Activated T-helper 1 cell treated with anti-CD3 and anti-CD28 coated beads, Interleukin-2, amount 50 U/mL, for 16 hours (primary cell): ENCODE measurements around the gene CAMTA1.

Experiments
- DNase-seq, 2 donors: peaks; one replicate each; pipeline ENCODE4 v3.0.0-alpha.2; 2020; ENCODE audit warnings: low read depth in 1 of 2, low spot score in 1 of 2

The CAMTA1 gene

DNA sequence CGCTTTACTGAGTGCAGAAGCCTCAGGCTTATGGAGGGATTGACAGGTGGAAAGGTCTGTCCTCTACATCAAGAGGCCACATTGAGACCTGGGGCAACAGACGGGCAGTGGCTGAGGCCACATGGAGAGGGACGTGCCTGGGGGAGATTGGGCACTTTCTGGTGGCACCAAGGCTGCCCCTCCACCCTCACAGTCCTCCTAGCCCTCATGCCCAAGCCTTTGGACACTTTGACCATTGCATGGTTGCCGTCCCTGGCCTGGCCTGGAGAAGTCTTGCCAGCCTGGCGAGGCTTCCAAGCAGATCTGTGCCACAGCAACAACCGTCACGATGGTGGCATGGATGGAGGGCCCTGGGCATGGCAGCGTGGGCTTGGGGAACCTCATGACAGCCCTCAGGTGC lies 793.8 kb downstream of the CAMTA1 start:
- no peak for DNase-seq

DNA sequence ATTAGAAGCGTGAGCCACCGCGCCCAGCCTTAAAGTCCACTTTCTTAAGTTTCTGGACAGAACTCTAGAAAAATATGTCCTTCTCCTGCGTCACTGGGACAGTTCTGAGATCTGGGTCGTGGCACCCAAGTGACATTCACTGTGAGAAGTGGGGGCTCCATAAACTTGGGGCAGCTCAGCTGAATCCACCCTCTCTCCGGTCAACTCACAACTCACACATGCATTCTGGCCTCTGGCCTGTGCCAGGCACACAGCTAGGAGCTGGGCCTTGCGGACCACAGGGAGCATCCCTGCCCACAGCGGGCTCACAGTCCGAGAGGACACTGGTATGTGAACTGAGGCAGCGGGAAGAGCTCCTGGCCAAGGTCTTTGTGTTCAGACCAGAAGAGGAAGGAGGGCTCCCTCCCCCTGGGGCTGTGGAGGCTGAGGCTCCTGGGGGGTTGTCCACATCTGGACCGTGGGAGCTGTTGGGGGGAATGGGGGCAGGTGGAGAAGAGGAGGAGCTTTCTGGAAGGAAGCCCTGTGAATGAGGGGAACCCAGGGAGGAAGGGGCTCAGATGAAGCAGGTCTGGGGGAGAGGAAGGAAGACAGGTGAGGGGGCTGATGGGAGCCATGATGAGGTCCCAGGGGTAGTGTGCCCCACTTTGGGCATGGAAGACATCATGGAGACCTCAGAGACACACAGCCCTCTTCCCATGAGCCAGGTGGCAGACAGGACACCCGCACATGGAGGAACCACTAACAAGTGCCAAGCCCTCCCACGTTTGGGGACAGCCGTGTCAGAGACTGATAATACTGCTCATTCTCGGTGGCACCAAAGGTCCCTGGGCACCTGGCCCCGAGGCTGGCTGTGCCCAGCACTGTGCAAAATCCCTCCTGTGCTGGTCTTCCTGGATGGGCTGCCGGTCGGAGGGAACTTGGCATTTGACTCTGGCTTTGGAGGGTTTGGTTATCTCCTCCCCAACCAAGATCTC lies 794.9 kb downstream of the CAMTA1 start:
- no peak for DNase-seq

DNA sequence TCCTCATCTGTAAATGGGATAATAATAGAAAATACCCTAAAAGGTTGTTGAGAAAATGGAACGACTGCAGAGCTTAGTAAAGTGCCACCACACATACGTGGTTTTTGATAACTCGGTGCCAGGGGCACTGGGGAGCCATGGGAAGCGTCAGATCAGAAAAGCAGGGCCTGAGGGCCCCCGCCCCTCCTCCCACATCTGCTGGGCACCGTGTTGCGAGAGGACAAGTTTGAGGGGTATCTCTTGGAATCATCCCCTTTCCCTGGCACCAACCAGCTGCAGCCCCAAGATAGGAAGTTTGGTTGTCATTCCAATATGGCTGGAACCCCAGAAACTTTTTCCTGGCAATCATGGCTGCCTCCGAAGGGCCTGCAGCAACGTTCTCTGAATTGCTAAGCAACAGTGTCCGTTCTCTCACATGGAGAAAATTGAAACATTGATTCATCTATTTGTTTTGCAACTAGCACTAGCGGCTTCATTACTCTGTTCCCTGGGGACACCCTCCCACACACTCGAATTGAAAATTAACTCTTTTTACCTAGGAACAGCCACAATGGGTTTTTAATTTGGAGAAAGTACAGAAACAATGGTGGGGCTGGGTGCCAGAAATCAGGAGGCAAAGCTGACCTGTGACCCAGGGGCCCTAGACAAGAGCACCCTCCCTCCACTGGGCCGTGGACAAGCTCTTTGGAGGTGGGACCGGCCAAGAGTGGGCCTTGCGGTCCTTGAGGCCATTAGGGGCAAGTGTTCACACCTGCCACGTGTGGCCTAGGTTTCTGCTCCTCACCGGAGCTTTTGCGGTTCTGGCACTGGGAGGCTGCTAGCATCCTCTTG lies 795.9 kb downstream of the CAMTA1 start:
- no peak for DNase-seq

DNA sequence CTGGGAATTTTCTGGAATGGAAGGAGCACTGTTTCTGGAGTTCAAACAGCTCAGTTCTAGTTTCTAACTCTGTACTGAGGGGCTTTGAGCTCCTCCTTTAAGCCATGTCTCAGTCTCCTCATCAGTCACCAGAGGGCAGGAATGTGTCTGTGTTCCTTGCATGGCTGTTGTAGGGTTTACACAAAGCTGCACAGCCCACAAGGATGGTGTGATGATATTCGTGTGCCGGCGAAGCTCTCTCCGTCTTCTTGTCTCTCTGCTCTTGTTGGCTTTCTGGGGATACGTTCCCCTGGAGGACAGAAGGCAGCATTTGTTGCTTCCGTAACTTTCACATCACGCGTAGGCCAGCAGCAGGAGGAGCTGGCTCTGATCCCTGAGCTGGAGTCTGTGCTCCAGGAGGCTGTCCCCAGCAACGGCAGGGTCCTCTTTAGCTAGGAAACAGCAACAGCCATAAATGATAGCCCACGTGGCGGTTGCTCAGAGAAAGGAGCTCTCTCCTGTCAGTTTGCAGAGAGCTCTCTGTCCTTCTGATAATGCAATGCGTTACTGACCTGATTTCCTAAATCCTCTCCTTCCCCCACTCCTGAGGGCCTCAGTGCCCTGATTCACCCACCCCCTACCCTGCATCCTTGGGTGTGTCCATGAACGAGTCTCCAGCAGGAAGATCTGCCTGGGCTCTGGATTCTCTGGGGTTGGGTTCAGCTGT lies 796.7 kb downstream of the CAMTA1 start:
- no peak for DNase-seq

DNA sequence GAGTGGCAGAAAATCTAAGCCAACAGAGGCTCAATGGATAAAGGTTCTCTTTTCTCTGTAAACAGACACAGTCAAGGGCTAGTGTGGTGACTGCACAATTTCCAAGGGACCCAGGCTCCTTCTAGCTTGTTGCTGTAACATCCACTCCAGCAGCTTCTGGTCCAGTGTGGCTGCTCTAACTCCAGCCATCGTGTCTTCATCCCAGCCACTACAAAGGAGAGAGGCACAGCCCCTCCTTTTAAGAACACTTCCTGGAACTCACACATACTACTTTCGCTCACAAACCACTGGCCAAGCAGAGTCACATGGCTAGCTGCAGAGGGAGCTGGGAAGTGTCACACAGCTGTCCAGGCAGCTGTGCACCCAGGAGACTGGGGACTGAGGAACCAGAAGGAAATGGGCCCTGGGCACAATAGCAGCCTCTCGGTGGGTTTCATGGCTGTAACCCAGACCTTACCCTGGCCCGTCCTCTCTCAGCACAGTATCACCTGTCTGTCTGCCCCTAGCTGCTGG lies 797.3 kb downstream of the CAMTA1 start:
- DNase-seq = no peak

DNA sequence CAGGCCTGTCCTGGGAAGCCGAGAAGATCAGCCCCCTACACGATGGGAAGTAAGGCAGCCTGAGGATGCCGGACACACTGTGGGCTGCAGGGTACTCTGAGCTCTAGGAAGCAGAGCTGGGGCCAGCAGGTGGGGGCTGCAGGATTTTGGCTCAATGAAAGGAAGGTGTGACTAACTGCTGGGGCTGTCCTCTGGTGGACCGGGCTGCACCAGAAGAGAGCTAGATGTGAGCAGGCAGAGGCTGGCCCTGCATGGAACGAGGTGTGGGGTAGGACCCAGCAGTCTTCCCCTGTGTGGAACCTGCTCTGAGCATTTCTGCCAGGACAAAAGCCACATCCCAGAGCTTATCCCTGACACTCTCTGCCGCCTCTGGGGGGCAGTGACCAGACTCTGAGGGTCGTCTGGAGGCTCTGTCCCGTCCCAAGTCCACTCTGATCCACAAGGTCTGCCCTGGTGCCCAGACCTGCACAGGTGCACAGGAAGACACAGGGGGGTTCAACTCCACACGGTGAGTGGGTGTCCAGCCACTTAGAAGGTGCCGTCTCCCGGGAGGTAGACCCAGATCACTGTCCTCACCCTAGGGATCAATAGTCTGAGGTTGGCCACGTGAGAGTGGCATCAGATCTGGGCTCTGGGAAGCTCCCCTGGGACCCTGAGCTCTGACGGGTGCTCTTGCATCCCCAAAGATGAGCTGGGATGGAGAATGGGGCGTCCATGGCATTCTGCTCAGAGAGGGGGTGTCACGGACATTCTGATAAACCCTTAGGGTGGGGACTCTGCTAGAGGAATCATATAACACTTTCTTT lies 798.2 kb downstream of the CAMTA1 start:
- no peak for DNase-seq

DNA sequence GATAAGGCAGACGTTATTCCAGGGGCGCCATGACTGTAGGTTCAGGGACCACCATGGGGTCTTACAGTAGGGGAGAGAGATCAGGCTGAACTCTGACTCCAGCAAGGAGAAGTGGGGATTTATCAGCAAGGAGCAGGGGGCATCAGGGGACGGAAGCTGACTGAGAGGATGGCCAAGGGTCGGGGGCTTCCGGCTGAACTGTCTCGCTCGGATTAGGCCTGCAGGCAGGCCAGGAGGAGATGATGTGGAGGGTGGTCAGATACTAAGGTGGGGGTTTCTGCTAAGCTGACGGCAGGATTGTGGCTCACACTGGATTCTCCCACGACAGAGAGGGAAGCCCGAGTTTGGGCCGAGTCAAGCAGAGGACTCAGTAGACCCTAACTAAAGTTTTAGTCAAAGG lies 798.9 kb downstream of the CAMTA1 start:
- DNase-seq = no peak

DNA sequence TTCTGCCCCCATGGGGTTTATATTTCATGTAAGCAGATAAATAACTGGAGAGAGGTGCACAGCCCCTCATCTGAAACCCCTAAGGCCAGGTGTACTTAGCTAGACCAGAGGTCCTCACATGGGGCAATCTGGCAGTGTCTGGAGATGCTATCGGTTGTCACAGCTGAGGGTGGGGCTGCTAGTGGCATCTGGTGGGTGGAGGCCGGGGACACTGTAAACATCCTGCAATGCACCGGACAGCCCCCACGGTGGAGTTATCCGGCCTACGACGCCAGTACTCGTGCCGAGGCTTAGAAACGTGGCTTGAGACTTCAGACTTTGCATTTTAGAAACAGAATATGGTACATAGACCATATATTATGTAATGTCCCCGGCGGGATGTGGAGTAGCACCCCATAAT lies 799.4 kb downstream of the CAMTA1 start:
- DNase-seq = no peak

DNA sequence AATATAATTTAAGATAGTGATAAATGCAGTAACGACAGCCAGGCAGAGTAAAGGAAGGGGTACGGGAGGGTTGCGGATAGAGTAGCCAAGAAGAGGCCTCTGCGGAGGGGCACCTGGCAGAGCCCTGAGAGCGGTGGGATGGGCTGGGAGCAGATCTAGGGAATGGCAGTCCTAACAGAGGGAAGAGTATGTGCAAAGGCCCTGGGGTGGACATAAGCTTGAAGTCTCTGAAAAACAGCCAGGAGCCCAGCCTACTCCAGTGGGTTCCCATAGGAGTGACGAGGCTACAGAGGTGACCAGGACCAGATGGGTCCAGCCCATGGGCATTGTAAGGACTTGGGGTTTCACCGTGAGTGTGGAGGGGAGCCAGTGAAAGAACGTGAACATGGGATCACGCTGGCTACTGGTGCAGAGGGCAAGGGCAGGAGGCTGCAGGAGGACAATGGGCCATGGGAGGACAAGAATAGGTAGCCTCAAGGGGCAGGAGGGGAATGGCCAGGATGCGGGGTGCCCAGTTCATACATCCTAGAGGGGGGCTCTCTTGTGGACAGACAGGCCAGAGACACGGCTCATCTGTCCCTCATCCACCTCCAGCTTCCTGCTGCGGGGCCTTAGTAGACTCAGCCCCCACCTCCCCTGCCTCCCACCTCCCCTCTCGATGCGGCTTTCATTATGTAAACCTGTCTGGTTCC lies 800.1 kb downstream of the CAMTA1 start:
- no peak for DNase-seq

DNA sequence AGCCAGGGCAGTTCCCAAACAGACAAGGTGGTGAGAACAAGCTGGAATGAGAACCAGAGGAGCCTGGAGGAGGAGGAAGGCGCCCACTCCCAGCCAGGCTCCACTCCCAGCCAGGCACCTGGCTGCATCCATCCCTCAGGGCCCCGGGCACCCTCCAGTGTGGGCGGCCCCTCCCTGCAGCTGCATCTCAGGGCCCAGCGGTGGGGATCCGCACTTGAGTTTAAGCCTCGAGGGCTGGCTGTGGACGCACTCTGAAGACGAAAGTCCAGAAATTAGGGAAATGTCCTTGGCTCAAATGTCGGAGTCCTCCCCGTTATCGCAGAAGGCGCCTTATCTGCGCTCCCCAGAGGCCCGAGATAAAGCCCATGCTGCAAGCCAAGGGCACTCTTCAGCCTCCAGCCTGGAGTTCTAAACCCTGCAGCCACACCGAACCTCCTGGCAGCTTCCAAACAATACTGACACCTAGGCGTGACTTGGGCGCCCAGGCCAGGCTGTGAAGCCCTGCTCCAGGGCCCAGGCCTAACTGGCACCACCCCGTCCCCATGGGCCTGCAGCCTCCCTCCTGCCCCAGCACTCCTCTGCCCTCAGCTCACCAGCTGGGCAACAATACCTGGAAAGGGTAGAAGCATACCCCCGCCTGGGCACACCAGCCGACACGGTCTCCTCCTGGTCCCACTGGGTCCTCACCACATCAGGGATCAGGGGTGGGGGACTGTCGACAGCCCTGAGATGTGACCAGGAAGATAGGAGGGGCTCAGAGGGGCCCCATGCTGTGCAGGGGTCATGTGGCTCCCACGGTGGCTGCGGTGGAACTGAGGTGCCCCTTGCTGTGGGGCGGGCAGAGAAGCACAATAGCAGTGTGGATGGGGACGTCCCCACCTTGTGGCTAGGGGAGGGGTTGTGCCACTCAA lies 801.0 kb downstream of the CAMTA1 start:
- DNase-seq = no peak

DNA sequence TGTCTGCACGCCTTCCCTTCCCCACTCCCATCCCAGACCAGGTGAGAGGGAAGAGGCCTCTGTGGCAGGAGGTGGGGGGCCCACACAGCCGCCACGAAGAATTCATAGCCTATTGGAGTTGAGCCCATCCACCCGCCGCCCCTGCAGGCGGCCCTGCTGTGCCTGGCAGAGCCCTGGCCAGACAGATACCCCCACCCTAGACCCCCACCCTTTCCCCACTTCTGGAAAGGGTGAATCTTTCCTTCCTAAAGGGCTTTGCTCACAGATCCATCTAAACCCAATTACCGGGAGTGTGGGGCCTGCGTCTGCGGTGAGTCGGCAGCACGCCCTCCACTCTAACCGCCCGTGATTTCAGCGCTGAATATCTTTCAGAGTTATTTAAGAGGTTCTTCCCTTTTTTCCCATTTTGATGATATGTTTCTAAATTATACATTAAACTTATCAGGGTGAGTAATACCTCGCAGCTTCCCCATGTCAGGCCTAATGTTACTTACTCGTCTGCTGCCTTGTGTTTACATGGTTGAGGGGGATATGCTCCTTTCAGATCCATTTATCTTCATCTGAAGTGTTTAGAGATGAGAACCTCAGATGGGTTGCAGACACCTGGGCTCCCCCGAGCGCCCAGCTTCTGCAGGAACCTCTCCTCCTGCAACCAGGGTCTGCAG lies 802.0 kb downstream of the CAMTA1 start:
- no peak for DNase-seq

DNA sequence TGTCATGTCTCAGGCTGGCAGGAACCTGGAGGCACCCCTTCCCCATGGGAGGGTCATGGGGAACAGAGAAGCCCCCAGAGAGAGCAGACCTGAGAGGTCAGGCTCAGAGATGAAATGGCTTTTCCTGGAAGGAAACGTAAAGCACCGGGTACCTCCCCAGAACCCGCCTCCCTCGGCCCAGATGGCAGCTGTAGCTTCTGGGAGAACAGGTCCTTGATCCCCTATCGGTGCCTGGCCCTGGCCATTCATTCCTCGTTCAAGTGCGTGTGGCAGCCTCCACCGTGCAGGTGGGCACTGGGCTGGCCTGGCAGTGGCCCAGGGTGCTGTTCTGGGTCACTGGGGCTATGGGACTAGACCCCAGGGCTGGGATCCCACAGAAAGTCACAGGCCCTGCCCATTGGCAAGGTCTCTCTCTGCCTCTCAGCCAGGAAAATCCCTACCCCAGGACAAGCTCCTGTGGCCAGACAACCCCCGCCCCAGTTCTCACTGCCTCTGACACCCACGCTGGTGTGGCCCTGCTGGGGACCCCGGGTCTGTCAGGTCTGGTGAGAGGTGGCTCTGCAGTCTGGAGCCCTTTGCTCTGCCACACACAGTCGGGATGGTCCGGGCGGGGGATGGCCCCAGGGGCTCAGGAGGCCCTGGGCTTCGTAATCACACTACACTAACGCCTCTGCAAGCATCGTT lies 802.7 kb downstream of the CAMTA1 start:
- DNase-seq = no peak

DNA sequence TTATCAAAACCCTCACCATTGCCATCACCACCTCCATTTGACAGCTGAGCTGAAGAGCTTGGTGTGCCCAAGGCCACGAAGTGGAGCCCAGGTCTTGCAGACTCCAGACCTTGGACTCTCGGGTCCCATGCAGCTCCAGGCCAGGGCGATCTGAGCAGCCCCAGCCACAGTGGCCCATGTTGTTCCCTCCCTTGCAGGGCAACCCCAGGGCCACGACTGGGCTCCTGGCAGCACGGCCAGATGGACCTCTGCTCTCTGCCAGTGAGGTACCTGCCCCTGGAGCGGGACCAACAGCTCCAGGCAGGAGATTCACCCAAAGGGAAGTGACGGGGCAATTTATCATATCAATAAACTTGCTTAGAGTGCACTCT lies 803.2 kb downstream of the CAMTA1 start:
- DNase-seq = no peak

DNA sequence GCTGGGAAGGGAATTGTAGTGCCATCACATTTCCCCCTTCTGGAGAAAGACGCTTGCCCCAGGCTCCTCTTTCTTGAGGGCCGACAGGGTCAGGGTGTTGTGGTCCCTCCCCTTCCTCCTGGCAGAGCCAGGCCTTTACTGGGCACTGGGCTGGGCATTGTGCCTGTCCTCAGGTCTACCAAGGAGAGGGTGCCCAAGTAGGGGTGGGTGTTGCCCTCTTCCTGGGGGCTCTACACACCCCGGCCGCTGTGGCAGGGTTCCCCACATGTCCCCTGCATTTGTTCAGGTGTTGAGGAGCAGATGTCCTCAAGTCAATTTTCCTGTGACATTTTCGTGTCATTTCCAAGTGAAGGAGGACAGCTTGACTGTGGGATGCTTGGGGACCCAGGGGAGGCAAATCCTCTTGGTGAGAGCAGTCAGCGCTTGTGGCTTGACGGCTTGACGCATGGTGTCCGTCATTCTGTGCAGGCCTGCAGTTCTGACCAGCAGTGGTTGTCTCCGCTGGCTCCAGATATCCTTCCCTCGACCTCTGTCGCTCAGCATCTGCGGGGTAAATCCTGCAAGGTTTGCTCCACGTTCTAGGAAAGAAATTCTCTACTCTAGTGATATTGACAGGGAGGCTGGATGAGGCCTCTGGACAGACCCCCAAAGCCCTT lies 804.0 kb downstream of the CAMTA1 start:
- no peak for DNase-seq

DNA sequence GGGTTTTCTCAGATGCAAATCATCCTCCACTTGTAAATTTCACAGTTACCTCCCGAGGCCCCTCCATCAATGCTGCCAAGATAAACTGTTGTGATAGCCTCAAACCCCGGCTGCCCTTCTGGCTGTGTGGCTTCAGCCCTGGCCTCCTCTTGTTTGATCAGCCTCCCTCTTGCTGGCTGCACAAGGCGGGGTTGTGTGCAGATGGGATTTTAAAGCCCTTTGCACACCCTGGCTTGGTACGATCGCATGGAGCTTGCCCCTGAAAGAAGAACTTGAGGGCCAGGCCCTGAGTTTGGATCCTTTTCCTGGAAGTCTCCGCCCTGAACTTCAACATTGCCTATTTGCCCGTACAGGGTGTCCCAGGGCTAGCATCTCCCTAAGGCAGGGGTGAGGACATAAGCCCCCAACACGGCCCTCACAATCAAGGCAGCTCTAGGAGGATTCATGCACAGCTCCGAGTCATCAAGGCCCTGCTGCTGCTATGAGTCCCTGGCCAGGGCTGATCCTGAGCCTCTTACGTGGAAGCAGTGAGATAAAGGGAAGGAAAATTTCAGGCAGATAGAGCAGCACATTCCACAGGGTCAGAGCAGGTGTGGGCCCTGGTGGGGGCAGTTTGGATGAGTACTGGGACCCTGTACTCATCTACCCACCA lies 804.6 kb downstream of the CAMTA1 start:
- DNase-seq = no peak

DNA sequence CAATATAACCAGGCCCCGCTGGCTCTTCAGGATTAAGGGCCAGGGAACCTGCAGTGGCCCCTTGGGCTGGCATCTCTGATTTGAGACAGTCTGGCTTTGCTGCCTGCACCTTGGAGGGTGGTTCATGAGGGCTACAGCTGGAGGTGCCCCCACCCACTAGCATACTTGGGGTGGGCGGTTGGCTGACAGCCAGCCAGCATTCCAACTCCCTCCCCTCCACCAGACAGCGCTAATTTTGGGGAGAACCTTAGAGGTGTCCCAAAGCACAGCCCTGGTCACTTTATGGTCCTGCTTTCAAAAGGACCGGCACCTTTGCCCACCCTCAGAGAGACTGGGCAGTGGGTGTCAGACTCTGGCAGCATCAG lies 805.2 kb downstream of the CAMTA1 start:
- DNase-seq = no peak

DNA sequence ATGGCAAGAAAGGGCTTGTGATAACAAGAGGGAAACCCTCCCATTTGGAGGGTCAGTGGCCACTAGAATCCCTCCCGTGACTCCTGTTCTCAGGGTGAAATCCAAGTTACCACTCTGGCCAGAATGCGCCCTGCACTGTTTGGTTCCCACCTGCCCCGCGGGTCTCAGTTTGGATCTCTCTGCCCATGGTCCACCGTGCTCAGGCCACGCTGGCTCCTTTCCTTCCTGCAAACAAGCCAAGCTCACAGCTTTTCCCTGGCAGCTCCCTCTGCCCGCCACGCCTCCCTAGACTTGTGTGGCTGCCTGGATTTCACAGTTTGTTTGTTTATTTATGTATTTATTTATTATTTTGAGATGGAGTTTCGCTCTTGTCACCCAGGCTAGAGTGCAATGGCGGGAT lies 806.3 kb downstream of the CAMTA1 start:
- no peak for DNase-seq
